H1 (cell line): ENCODE data around the gene CDH19. TPM values are rescaled to one million over a fixed set of nuclear protein-coding genes. Genes with fewer than 3 reads are reported as not detected.

ENCODE experiments used
- CBX8 ChIP-seq: fragments of 300-800, 300-1000 bp; sonication (generic); IDR thresholded peaks from 2 replicates; pipeline ENCODE4 v1.7.1; 2016; ENCODE audit warnings: low read depth, low read length, borderline replicate concordance
- KDM4A ChIP-seq: IDR thresholded peaks from one replicate; pipeline ENCODE4 v1.7.1; 2012; ENCODE audit warnings: low read depth, mild to moderate bottlenecking, moderate library complexity, low read length, inconsistent platforms; ENCODE audit not compliant: severe bottlenecking
- NANOG ChIP-seq: IDR thresholded peaks from 2 replicates; pipeline ENCODE4 v1.6.1; 2011; ENCODE audit warnings: low read length, low read depth, mild to moderate bottlenecking, inconsistent platforms; ENCODE audit not compliant: insufficient read depth, poor library complexity, severe bottlenecking
- SIRT6 ChIP-seq: IDR thresholded peaks from one replicate; pipeline ENCODE4 v1.7.1; 2012; ENCODE audit warnings: low read length, inconsistent platforms
- polyA plus RNA-seq, 7 experiments: library from polyadenylated mRNA; depleted of rRNA in 3 of 7; stranded (reverse) in 5 of 7; unstranded in 2 of 7; fragments of >200 nt in 5 of 7; fragments of 200-250 nt in 2 of 7; gene quantifications; 1 replicate in 5 of 7; 2 replicates in 1 of 7; 4 replicates in 1 of 7; pipeline versions ENCODE4 v1.2.1 to v1.2.3, GENCODE V29; 2011 to 2013; ENCODE audit warnings: missing spikeins in 2 of 7, mixed read lengths in 2 of 7
- total RNA-seq: library from RNA; stranded (reverse); fragmentation: NEBNext Ultra II Directional; extraction: Animal tissue kit (Norgen Biotek cat#: 25700); gene quantifications from 2 replicates; pipeline ENCODE4 v1.2.1, GENCODE V29; 2021
- TF ChIP-seq, protein P1 (sequence below): IDR thresholded peaks from 2 replicates; pipeline ENCODE4 v1.6.1; 2011; ENCODE audit warnings: low read depth, mild to moderate bottlenecking, low read length; ENCODE audit not compliant: insufficient read depth
- TF ChIP-seq, protein P2 (sequence below): IDR thresholded peaks from 2 replicates; pipeline ENCODE4 v1.6.1; 2011; ENCODE audit warnings: low read length, improper control_type of control experiment

Gene CDH19
- total and polyA plus RNA-seq, 2 of the 8 experiments (the other 6 are each of a cell fraction or from before 2014, with no cell fraction given): not detected

DNA sequence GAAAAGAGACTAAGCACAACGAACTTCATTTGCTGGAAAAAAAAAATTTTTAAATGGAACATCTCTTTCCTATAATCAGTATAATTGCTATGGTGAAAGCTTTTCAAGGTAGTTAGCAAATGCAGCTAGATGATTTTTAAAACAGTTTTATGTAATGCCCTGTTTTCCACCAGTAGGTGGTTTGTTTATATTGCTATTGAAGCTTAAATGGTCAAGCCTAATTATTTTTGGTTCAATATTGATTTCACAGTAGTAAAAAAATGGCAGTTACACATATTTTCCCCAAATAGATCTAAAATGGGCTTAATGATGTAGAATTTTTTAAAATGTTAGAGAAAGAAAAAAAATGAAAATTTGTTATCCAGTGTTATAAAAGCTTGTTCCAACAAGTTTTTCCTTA lies 70.2 kb downstream of the CDH19 start (continued):
- TF ChIP-seq NANOG: no peak
- TF ChIP-seq, protein P1, sequence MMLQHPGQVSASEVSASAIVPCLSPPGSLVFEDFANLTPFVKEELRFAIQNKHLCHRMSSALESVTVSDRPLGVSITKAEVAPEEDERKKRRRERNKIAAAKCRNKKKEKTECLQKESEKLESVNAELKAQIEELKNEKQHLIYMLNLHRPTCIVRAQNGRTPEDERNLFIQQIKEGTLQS: no peak
- TF ChIP-seq, protein P2, sequence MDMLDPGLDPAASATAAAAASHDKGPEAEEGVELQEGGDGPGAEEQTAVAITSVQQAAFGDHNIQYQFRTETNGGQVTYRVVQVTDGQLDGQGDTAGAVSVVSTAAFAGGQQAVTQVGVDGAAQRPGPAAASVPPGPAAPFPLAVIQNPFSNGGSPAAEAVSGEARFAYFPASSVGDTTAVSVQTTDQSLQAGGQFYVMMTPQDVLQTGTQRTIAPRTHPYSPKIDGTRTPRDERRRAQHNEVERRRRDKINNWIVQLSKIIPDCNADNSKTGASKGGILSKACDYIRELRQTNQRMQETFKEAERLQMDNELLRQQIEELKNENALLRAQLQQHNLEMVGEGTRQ: no peak
- no peak for TF ChIP-seq KDM4A
- TF ChIP-seq CBX8: no peak
- no peak for TF ChIP-seq SIRT6
- TF ChIP-seq, all 59 proteins: peak for 0
